ENCODE results near the gene DYNLL1. TPM values are rescaled to one million over a fixed set of nuclear protein-coding genes. Genes with fewer than 3 reads are reported as not detected.

The DYNLL1 gene
- total and polyA plus RNA-seq, 2 donors (not counting 3 experiments of a cell fraction or from before 2014, with no cell fraction given) = 469 to 600 TPM

- peaks cover 38% of the 10 kb centered on the region for H3K79me2 ChIP-seq (ENCODE audit: control insufficient read depth, insufficient read depth, low read length)
- intact Hi-C loops (cut with micrococcal nuclease) (no loop called here), dilution Hi-C loops (cut with MboI; ENCODE audit: extremely low pct_ligation_motif_present, low sequenced_read_pairs) (no loop called here)
- H3K27me3 ChIP-seq (ENCODE audit: control insufficient read depth in 2 of 2, insufficient read depth in 2 of 2, low read length in 2 of 2) = no peaks in the 10 kb centered on the region
- FAIRE-seq = no peak
- DNase-seq (ENCODE audit: low read depth, low spot score) = no peak
- H3K4me3 ChIP-seq (replicated peaks in 1 of 3; ENCODE audit: insufficient read depth in 1 of 3, low read depth in 1 of 3, low read length in 3 of 3) = no peak overlapping the region
- no peaks in the 10 kb centered on the region for H3K36me3 ChIP-seq (ENCODE audit: control insufficient read depth in 2 of 2, extremely low read depth in 1 of 2, insufficient read depth in 2 of 2, low read length in 2 of 2)
- no TSS peak for BruUV-seq (replicated peaks)
- H3K27ac ChIP-seq (ENCODE audit: insufficient read depth, low read depth, low read length) = no peak overlapping the region
- ChIA-PET POLR2A (no interaction called here), CTCF (no interaction called here)
- H3K9me3 ChIP-seq (replicated peaks; ENCODE audit: control insufficient read depth, insufficient read depth, low read length) = no peaks in the 10 kb centered on the region
- H3K4me2 ChIP-seq (ENCODE audit: insufficient read depth, low read length) = no peak overlapping the region
- H4K20me1 ChIP-seq (replicated peaks; ENCODE audit: control insufficient read depth, extremely low read depth, insufficient read depth, low read length) = peaks cover 9% of the 10 kb centered on the region
- H3K9me1 ChIP-seq (replicated peaks; ENCODE audit: control insufficient read depth, extremely low read depth, insufficient read depth, low read length) = no peaks in the 10 kb centered on the region
- peaks cover 34% of the 10 kb centered on the region for H3K4me1 ChIP-seq (ENCODE audit: control insufficient read depth, extremely low read depth, insufficient read depth, low read length)
- no peak overlapping the region for H3K9ac ChIP-seq (replicated peaks; ENCODE audit: extremely low read depth, insufficient read depth, low read length)
- H2AFZ ChIP-seq (ENCODE audit: low read depth, low read length) = no peak overlapping the region
- TF ChIP-seq EZH2 (IDR thresholded peaks at IDR 0.05; ENCODE audit: borderline replicate concordance, low read depth, low read length, severe bottlenecking) = no peak
- no peak for TF ChIP-seq FOS (IDR thresholded peaks at IDR 0.05; ENCODE audit: borderline replicate concordance, insufficient read depth, low read length)
- no peak for TF ChIP-seq POLR2AphosphoS5 (IDR thresholded peaks at IDR 0.05; ENCODE audit: insufficient read depth, low read depth, low read length)
- no peak for TF ChIP-seq JUN (IDR thresholded peaks at IDR 0.05; ENCODE audit: borderline replicate concordance, insufficient read depth, insufficient read length, low read depth)
- TF ChIP-seq CTCF (IDR thresholded peaks at IDR 0.05; ENCODE audit: extremely low read depth in 1 of 2, insufficient read depth in 1 of 2, low read depth in 1 of 2, low read length in 2 of 2) = no peak
- no peak for TF ChIP-seq MAX (IDR thresholded peaks at IDR 0.05; ENCODE audit: insufficient read depth, insufficient read length)
- TF ChIP-seq MYC (IDR thresholded peaks at IDR 0.05; ENCODE audit: low read depth, low read length) = no peak
- TF ChIP-seq GATA2 (IDR thresholded peaks at IDR 0.05; ENCODE audit: insufficient read depth, insufficient read length, low read depth, low read length) = no peak
- no peak for TF ChIP-seq POLR2A (IDR thresholded peaks at IDR 0.05; ENCODE audit: low read depth, low read length)
Measured at GRCh38 chr12:120532701-120533238, 36.9 kb downstream of the DYNLL1 start.
